MCF 10A (cell line): Measurements from ENCODE around the gene SLC23A3. TPM values are rescaled to one million over a fixed set of nuclear protein-coding genes. Genes with fewer than 3 reads are reported as not detected.

Experiments used
- Bru-seq: library from RNA; stranded (reverse); fragments of 400-500 nt; gene quantifications from one replicate; lab custom pipeline; 2021; lab: Mats Ljungman, UMichigan
- BruChase-seq, 2 experiments: library from RNA; stranded (reverse); fragments of 400-500 nt; gene quantifications; one replicate each; lab custom pipeline; 2021; lab: Mats Ljungman, UMichigan
- BruUV-seq: library from RNA; stranded (reverse); fragments of 400-500 nt; replicated peaks from 2 replicates; lab custom pipeline; 2021; lab: Mats Ljungman, UMichigan
- CTCF ChIA-PET: fragments of 300-600 bp; sonication (Branson Sonifier 250); formaldehyde crosslinking; extraction: SDS; loops from one replicate; lab custom pipeline; 2021; ENCODE audit warnings: antibody characterized with exemption, inconsistent platforms; lab: Yijun Ruan, JAX
- POLR2A ChIA-PET: fragments of 300-600, 350-650 bp; sonication (Branson Sonifier 250); formaldehyde crosslinking; extraction: SDS; loops from one replicate; lab custom pipeline; 2020; ENCODE audit warnings: antibody characterized with exemption, inconsistent platforms; lab: Yijun Ruan, JAX
- DNase-seq: peaks from one replicate; pipeline ENCODE4 v3.0.0-alpha.2; 2018; ENCODE audit not compliant: unreplicated experiment
- H3K27ac Mint-ChIP-seq: one replicate; pipeline ENCODE4 v1.8.0; 2022; ENCODE audit warnings: mild to moderate bottlenecking, low read depth, mixed read lengths; ENCODE audit not compliant: unreplicated experiment
- H3K27me3 Mint-ChIP-seq: one replicate; pipeline ENCODE4 v1.8.0; 2022; ENCODE audit warnings: mixed read lengths; ENCODE audit not compliant: insufficient read depth, unreplicated experiment
- H3K36me3 Mint-ChIP-seq: one replicate; pipeline ENCODE4 v1.8.0; 2022; ENCODE audit warnings: mild to moderate bottlenecking, moderate library complexity, mixed read lengths; ENCODE audit not compliant: insufficient read depth, unreplicated experiment
- H3K4me1 Mint-ChIP-seq: one replicate; pipeline ENCODE4 v1.8.0; 2022; ENCODE audit warnings: mixed read lengths; ENCODE audit not compliant: insufficient read depth, unreplicated experiment
- H3K4me3 Mint-ChIP-seq: one replicate; pipeline ENCODE4 v1.8.0; 2022; ENCODE audit warnings: mild to moderate bottlenecking, moderate library complexity, mixed read lengths; ENCODE audit not compliant: unreplicated experiment
- H3K9me3 Mint-ChIP-seq: one replicate; pipeline ENCODE4 v1.8.0; 2022; ENCODE audit warnings: mixed read lengths; ENCODE audit not compliant: unreplicated experiment
- intact Hi-C: fragments of 100-400 bp; cut with micrococcal nuclease; formaldehyde crosslinking; loops from 2 replicates; pipeline ENCODE4 v1.14.1; 2022
- long read RNA-seq: library from polyadenylated mRNA; stranded (forward); transcript quantifications from one replicate; pipeline ENCODE4 v2.0.0, GENCODE V29; 2022
- total RNA-seq: library from RNA; stranded (reverse); gene quantifications from 2 replicates; pipeline ENCODE4 v1.2.3, GENCODE V29; 2022
- TF ChIP-seq, protein P1 (sequence below): fragments of 200-600 bp; IDR thresholded peaks from one replicate; pipeline ENCODE4 v1.8.0; 2022; ENCODE audit warnings: antibody characterized with exemption, mild to moderate bottlenecking; ENCODE audit not compliant: unreplicated experiment

The SLC23A3 gene, protein sequence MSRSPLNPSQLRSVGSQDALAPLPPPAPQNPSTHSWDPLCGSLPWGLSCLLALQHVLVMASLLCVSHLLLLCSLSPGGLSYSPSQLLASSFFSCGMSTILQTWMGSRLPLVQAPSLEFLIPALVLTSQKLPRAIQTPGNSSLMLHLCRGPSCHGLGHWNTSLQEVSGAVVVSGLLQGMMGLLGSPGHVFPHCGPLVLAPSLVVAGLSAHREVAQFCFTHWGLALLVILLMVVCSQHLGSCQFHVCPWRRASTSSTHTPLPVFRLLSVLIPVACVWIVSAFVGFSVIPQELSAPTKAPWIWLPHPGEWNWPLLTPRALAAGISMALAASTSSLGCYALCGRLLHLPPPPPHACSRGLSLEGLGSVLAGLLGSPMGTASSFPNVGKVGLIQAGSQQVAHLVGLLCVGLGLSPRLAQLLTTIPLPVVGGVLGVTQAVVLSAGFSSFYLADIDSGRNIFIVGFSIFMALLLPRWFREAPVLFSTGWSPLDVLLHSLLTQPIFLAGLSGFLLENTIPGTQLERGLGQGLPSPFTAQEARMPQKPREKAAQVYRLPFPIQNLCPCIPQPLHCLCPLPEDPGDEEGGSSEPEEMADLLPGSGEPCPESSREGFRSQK
- total RNA-seq (1.7 and 2.6 TPM in 2 replicates), Bru-seq, nascent RNA (percentile 44 among the genes with signal in this experiment), BruChase-seq, experiment 1, labeled RNA remaining after a 6-hour chase (percentile 85 among the genes with signal in this experiment), BruChase-seq, experiment 2, labeled RNA remaining after a 2-hour chase (percentile 69 among the genes with signal in this experiment)
- long read RNA-seq, result 0 reads

DNA sequence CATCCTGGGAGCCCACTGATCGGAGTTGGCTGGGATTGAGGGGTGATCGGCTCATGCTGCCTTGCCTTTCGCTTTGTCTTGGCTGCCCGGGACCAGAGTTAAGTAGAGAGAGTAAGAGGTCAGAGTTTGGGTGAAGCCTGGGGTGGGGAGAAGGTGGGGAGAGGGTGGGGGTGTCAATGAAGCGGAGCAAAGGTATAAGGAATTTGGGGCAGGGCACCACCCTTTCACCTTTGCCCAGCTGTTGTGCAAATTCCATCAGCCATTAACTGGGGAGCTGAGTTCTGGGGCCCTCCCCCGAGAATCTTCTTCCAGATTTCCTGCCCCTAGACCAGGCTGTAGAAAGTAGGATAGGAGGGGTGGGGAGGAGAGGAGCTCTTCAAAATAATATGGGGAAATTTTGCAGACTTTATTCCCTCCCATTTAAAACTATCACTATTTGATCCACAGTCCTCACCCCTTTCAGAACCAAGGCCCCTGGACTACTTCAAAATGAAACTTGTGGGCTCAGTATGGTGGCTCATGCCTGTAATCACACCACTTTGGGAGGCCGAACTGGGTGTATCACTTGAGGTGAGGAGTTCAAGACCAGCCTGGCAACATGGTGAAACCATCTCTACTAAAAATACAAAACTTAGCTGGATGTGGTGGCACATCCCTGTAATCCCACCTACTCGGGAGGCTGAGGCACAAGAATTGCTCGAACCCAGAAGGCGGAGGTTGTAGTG lies at the start of gene SLC23A3:
Gene SLC23A3 (minus strand): TSS at position 100 of the 725 bp plus-strand sequence. CDS start 45 bp downstream, at position 55.
- H3K36me3 Mint-ChIP-seq, result peaks cover 25% of the 10 kb centered on the region
- H3K4me3 Mint-ChIP-seq, result no peak within 1 kb of the TSS
- no peak for DNase-seq
- ChIA-PET POLR2A (interaction anchor here (1.1 kb wide), 2 partner anchors 10 to 125 kb away, joined by 3 read pairs; no protein-coding TSS in a partner anchor), CTCF (interaction anchor here (0.6 to 9.3 kb wide), 12 partner anchors 11 to 754 kb away, joined by 3 to 82 read pairs (median 7); partner anchors contain the start of genes GLB1L, NHEJ1 and STK16)
- intact Hi-C loops, result loop anchor here (2.0 kb wide), 1 partner anchor 125 kb away; no protein-coding TSS in a partner anchor
- no TSS peak for BruUV-seq
- H3K27me3 Mint-ChIP-seq, result no peaks in the 10 kb centered on the region
- TF ChIP-seq, protein P1, sequence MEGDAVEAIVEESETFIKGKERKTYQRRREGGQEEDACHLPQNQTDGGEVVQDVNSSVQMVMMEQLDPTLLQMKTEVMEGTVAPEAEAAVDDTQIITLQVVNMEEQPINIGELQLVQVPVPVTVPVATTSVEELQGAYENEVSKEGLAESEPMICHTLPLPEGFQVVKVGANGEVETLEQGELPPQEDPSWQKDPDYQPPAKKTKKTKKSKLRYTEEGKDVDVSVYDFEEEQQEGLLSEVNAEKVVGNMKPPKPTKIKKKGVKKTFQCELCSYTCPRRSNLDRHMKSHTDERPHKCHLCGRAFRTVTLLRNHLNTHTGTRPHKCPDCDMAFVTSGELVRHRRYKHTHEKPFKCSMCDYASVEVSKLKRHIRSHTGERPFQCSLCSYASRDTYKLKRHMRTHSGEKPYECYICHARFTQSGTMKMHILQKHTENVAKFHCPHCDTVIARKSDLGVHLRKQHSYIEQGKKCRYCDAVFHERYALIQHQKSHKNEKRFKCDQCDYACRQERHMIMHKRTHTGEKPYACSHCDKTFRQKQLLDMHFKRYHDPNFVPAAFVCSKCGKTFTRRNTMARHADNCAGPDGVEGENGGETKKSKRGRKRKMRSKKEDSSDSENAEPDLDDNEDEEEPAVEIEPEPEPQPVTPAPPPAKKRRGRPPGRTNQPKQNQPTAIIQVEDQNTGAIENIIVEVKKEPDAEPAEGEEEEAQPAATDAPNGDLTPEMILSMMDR, result no peak
- no peaks in the 10 kb centered on the region for H3K9me3 Mint-ChIP-seq
- H3K4me1 Mint-ChIP-seq, result peaks cover 8% of the 10 kb centered on the region
- no peak within 1 kb of the TSS for H3K27ac Mint-ChIP-seq

DNA sequence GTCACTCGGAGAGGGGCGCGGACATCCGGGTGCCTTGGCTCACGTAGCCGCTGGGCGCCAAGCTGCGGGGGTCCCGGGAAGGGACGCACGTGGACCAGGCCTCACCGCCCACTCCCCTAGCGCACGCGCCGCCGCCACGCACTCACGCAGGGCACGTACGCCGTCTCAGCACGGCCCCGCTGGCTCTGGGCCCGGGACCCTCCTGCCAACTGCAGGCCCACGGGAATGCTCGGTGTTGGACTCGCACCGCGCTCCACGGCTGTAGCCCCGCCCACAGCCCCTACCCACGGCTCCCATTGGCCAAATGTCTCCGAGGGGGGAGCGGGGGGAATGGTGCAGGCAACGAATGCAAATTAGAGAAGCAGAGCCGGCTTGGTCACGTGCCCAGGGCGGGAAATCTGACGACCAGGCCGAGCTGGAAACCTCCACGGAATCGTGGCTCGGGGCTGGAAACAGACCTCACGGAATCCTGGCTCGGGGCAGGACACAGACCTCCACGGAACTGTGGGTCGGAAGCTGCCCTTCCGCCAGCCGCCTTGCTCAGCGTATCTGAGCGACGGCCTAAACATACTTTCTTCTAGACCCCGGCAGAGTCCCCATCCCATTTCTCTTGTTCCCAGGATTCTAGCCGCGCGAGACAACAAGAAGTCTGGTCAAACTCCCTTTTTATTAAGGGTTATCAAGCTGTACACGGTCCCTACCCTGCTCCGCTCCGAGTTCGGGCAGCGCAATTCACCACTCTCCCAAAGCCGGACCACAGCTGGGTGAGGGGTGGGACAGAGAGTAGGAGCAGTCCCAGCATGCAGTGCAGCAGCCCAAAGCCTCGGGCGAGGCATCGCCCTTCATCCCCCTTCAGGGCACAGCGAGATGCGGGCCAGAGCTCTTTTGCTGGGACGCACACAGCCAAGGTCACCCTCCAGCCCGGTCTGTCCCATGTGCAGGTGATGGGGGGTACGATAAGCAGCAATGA lies 49.2 kb upstream of the SLC23A3 start, which contains the start of gene ABCB6:
Gene ABCB6 (minus strand): TSS at position 227 of the 970 bp plus-strand sequence. CDS start 285 bp downstream, outside the sequence.
- peak within 1 kb of the TSS; percentile 83 for H3K27ac Mint-ChIP-seq
- no peaks in the 10 kb centered on the region for H3K4me1 Mint-ChIP-seq
- TF ChIP-seq, protein P1, result no peak
- peak; percentile 91 for DNase-seq
- no peaks in the 10 kb centered on the region for H3K9me3 Mint-ChIP-seq
- no TSS peak for BruUV-seq
- intact Hi-C loops, result loop anchor here (2.0 kb wide), 2 partner anchors 34 to 80 kb away; partner anchors contain the start of genes TUBA4A and TUBA4B
- H3K4me3 Mint-ChIP-seq, result peak within 1 kb of the TSS; percentile 82
- POLR2A ChIA-PET, result interaction anchor here (0.8 to 6.3 kb wide), 14 partner anchors 9 to 68 kb away, joined by 3 to 127 read pairs (median 6); partner anchors contain the start of genes ANKZF1, ATG9A, CNPPD1 and DNAJB2
- H3K27me3 Mint-ChIP-seq, result no peaks in the 10 kb centered on the region
- H3K36me3 Mint-ChIP-seq, result peaks cover 40% of the 10 kb centered on the region
- CTCF ChIA-PET, result interaction anchor here (0.7 to 5.2 kb wide), 9 partner anchors 8 to 80 kb away, joined by 3 to 24 read pairs (median 3); partner anchors contain the start of gene TUBA4B

DNA sequence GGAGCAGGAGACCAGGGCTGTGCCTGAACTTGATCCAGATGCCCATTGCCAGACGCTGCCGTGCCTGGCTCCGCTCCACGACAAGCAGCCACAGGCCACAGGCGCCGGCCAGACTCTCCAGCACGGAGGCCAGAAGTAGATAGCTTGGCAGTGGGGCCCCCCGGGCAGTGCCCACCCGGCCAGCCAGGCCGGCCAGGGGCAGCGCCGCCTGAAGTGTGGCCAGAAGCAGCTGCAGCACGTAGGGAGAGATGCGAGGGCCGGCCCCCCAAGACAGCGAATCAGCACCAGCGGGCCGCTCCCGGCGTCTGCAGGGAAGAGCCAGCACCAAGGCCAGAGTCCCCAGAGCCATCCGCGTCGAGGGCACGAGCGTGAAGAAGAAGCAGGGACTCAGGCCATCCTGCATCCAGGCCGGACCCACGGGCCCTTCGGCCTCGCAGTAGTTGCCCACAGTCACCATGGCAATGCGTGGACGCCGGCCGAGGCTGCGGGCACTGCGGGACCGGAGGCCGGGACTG lies 48.4 kb upstream of the SLC23A3 start:
- DNase-seq, result peak; percentile 66
- intact Hi-C loops, result loop anchor here (2.0 kb wide), 2 partner anchors 35 to 81 kb away; partner anchors contain the start of genes TUBA4A and TUBA4B
- H3K36me3 Mint-ChIP-seq, result peaks cover 41% of the 10 kb centered on the region
- H3K27ac Mint-ChIP-seq, result peak overlapping the region; percentile 83
- ChIA-PET CTCF (interaction anchor here (0.7 to 5.2 kb wide), 10 partner anchors 9 to 200 kb away, joined by 3 to 24 read pairs (median 4); partner anchors contain the start of gene TUBA4B), POLR2A (interaction anchor here (1.0 to 6.3 kb wide), 18 partner anchors 10 to 169 kb away, joined by 3 to 127 read pairs (median 6); partner anchors contain the start of genes ANKZF1, ATG9A, CNPPD1 and DNAJB2)
- H3K4me1 Mint-ChIP-seq, result no peaks in the 10 kb centered on the region
- BruUV-seq, result no TSS peak
- TF ChIP-seq, protein P1, result no peak
- no peaks in the 10 kb centered on the region for H3K9me3 Mint-ChIP-seq
- peak overlapping the region; percentile 82 for H3K4me3 Mint-ChIP-seq
- H3K27me3 Mint-ChIP-seq, result no peaks in the 10 kb centered on the region
